Type B pancreatic cell (in vitro differentiated cells): ENCODE results near the gene CAMK1D. TPM values are rescaled to one million over a fixed set of nuclear protein-coding genes. Genes with fewer than 3 reads are reported as not detected.
"Not testable (repeated sequence)": the region's sequence is repeated elsewhere in the genome, so short reads cannot be mapped to it uniquely, and the experiment has no call there.

Experiments used
- DNase-seq: peaks from one replicate; pipeline ENCODE4 v3.0.0; 2021; ENCODE audit warnings: mixed read lengths; ENCODE audit not compliant: unreplicated experiment; ENCODE audit errors: extremely low spot score
- H3K27ac Mint-ChIP-seq: 2 replicates; pipeline ENCODE4 v1.8.0; 2021; ENCODE audit warnings: mild to moderate bottlenecking, mixed read lengths
- H3K27me3 Mint-ChIP-seq: 2 replicates; pipeline ENCODE4 v1.8.0; 2021; ENCODE audit warnings: mixed read lengths
- H3K36me3 Mint-ChIP-seq: 2 replicates; pipeline ENCODE4 v1.8.0; 2021; ENCODE audit warnings: mixed read lengths
- H3K4me1 Mint-ChIP-seq: one replicate; pipeline ENCODE4 v1.8.0; 2021; ENCODE audit warnings: mixed read lengths; ENCODE audit not compliant: unreplicated experiment
- H3K4me3 Mint-ChIP-seq: 2 replicates; pipeline ENCODE4 v1.8.0; 2021; ENCODE audit warnings: mild to moderate bottlenecking, mixed read lengths
- H3K9me3 Mint-ChIP-seq: 2 replicates; pipeline ENCODE4 v1.8.0; 2021; ENCODE audit warnings: mixed read lengths
- CTCF ChIP-seq: fragments of 200-600 bp; sonication (generic); conservative IDR thresholded peaks from 2 replicates; pipeline ENCODE4 v1.5.0; 2021; ENCODE audit warnings: antibody characterized with exemption, mild to moderate bottlenecking
- total RNA-seq: library from RNA; stranded (reverse); gene quantifications from 2 replicates; pipeline ENCODE4 v1.2.1, GENCODE V29; 2021; ENCODE audit warnings: low replicate concordance

The CAMK1D gene
- total RNA-seq, 1 donor from 2014 or later: 12.2 TPM

GRCh38 chr10:12539350-12540164 is 190.2 kb downstream of the CAMK1D start:
- Mint-ChIP-seq H3K9me3 (peaks cover 2% of the 10 kb centered on the region), H3K4me1 (peaks cover 29% of the 10 kb centered on the region), H3K36me3 (peaks cover under 1% of the 10 kb centered on the region), H3K27me3 (no peaks in the 10 kb centered on the region), H3K27ac (no peak overlapping the region), H3K4me3 (no peak overlapping the region)
- DNase-seq: no peak
- no peak for TF ChIP-seq CTCF

DNA sequence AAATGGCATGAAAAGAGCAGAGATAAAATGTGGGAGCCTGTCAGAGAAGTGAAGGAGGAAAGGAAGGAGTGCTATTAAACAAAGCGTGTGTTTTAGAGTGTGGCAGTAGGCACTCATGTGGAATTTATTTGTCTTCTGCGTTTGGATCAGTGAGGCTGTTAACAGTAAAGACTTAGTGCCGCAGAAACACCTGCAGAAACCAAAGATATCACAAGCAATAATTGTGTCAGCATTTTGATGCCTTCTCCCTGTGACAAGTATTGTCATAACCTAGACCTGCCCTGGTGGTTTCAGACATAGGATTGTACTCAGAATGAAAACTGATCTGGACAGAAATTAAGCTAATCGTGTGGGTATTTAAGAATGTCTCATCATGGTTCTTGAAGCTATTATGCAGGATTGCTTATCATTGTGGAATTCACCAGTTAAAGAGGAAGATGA is 191.0 kb downstream of the CAMK1D start:
- H3K4me1 Mint-ChIP-seq: peaks cover 25% of the 10 kb centered on the region

DNA sequence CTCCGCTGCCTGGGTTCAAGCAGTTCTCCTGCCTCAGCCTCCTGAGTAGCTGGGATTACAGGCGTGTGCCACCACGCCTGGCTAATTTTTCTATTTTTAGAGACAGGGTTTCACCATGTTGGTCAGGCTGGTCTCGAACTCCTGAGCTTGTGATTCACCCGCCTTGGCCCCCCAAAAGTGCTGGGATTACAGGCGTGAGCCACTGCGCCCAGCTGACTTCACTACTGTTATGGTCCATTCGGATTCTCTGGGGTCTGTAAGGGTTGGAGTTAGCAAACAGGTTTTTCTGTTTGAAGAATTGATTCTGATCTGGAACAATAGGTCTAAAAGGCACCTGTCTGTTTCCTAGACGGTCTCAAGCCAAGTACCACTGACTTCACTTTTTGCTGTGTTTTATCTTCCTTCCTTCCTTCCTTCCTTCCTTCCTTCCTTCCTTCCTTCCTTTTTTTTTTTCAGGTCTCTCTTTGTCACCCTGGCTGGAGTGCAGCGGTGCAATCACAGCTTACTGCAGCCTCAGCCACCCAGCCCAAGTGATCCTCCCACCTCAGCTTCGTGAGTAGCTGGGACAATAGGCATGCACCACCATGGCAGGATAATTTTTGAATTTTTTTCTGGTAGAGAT is 192.2 kb downstream of the CAMK1D start:
- H3K4me3 Mint-ChIP-seq: no peak overlapping the region
- peaks cover 6% of the 10 kb centered on the region for H3K36me3 Mint-ChIP-seq
- no peak for DNase-seq
- no peak overlapping the region for H3K27ac Mint-ChIP-seq
- H3K4me1 Mint-ChIP-seq: peaks cover 20% of the 10 kb centered on the region
- peaks cover 7% of the 10 kb centered on the region for H3K9me3 Mint-ChIP-seq
- H3K27me3 Mint-ChIP-seq: no peaks in the 10 kb centered on the region
- no peak for TF ChIP-seq CTCF

More for the DNA sequence above, 191.0 kb downstream of the CAMK1D start:
- no peak for TF ChIP-seq CTCF
- DNase-seq: no peak
- Mint-ChIP-seq H3K27me3 (no peaks in the 10 kb centered on the region), H3K36me3 (peaks cover 6% of the 10 kb centered on the region), H3K4me3 (no peak overlapping the region), H3K27ac (no peak overlapping the region), H3K9me3 (peaks cover 7% of the 10 kb centered on the region)

- TF ChIP-seq CTCF: no peak
- DNase-seq: no peak
- Mint-ChIP-seq H3K9me3 (peaks cover 7% of the 10 kb centered on the region), H3K36me3 (peaks cover 6% of the 10 kb centered on the region), H3K27me3 (no peaks in the 10 kb centered on the region), H3K27ac (no peak overlapping the region), H3K4me3 (no peak overlapping the region), H3K4me1 (peaks cover 23% of the 10 kb centered on the region)
These were observed 192.9 kb downstream of the CAMK1D start for GRCh38 chr10:12542133-12542670.

GRCh38 chr10:12543589-12543988 is 194.2 kb downstream of the CAMK1D start:
- Mint-ChIP-seq H3K4me3 (no peak overlapping the region), H3K27ac (no peak overlapping the region), H3K36me3 (peaks cover 6% of the 10 kb centered on the region), H3K4me1 (peaks cover 24% of the 10 kb centered on the region), H3K27me3 (no peaks in the 10 kb centered on the region), H3K9me3 (peaks cover 7% of the 10 kb centered on the region)
- no peak for DNase-seq
- no peak for TF ChIP-seq CTCF

DNA sequence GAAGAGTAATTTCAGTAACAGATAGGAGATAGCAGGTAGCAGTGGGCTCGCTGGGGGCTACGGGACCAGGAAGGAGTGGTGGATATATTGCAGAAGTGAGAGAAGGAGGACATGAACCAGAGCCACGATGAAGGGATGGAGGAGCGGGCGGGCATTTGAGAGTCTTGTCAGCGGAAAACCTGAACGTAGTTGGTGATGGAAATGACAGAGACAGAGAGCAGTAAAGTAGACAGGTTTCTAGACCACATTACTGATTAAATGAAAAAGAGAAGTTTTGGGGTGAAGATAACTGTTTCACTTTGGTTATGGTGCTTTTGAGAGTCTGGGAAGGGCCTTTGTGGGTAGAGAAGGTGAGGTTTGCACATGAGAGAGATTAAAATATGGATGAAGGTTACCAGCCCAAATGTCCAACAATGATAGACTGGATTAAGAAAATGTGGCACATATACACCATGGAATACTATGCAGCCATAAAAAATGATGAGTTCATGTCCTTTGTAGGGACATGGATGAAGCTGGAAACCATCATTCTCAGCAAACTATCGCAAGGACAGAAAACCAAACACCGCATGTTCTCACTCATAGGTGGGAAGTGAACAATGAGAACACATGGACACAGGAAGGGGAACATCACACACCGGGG is 196.9 kb downstream of the CAMK1D start:
- H3K27ac Mint-ChIP-seq, H3K27me3 Mint-ChIP-seq, H3K4me3 Mint-ChIP-seq, DNase-seq: not testable (repeated sequence)
- Mint-ChIP-seq H3K36me3 (peaks cover 12% of the 10 kb centered on the region), H3K9me3 (peaks cover 13% of the 10 kb centered on the region), H3K4me1 (peaks cover 11% of the 10 kb centered on the region)
